Keratinocyte (primary cell): ENCODE measurements around the gene PTPRD. TPM values are rescaled to one million over a fixed set of nuclear protein-coding genes. Genes with fewer than 3 reads are reported as not detected.

Experiments used
- DNase-seq: peaks from one replicate; pipeline ENCODE4 v3.0.0-alpha.2; 2011; ENCODE audit warnings: low read depth, missing footprints, low spot score
- FAIRE-seq: peaks from 2 replicates; lab custom pipeline; 2011; peaks lifted over from hg19 to GRCh38; lab: Jason Lieb, UNC
- H2AFZ ChIP-seq: 2 replicates; pipeline ENCODE4 v1.6.0; 2012; ENCODE audit warnings: low read length, control low read depth, inconsistent platforms; ENCODE audit not compliant: control insufficient read depth
- H3K27ac ChIP-seq: 2 replicates; pipeline ENCODE4 v1.5.1; 2011; ENCODE audit warnings: low read length; ENCODE audit not compliant: control insufficient read depth, insufficient read depth
- H3K27me3 ChIP-seq: 3 replicates; pipeline ENCODE4 v1.6.0; 2011; ENCODE audit warnings: low read length; ENCODE audit not compliant: control insufficient read depth, insufficient read depth; ENCODE audit errors: extremely low read depth
- H3K36me3 ChIP-seq, 2 experiments: 2 replicates in 1 of 2; 3 replicates in 1 of 2; pipeline ENCODE4 v1.5.1; 2011; ENCODE audit warnings: low read length in 2 of 2, mild to moderate bottlenecking in 1 of 2; ENCODE audit not compliant: control insufficient read depth in 2 of 2, insufficient read depth in 2 of 2; ENCODE audit errors: extremely low read depth in 1 of 2
- H3K4me1 ChIP-seq: 3 replicates; pipeline ENCODE4 v1.5.1; 2011; ENCODE audit warnings: low read length; ENCODE audit not compliant: control insufficient read depth, insufficient read depth; ENCODE audit errors: extremely low read depth
- H3K4me2 ChIP-seq: 3 replicates; pipeline ENCODE4 v1.6.0; 2011; ENCODE audit warnings: low read depth, low read length; ENCODE audit not compliant: control insufficient read depth, insufficient read depth; ENCODE audit errors: extremely low read depth
- H3K4me3 ChIP-seq, 3 experiments: fragments of 200-600 bp in 1 of 3; sonication (generic) in 1 of 3; 2 replicates in 2 of 3; 3 replicates in 1 of 3; pipeline ENCODE4 v1.5.1; 2011 to 2016; ENCODE audit warnings: low read length in 3 of 3, mild to moderate bottlenecking in 3 of 3, control low read depth in 2 of 3, inconsistent platforms in 1 of 3, low read depth in 1 of 3, mixed read lengths in 1 of 3, mixed run types in 1 of 3, moderate library complexity in 1 of 3; ENCODE audit not compliant: control insufficient read depth in 2 of 3, insufficient read depth in 2 of 3; ENCODE audit errors: extremely low read depth in 1 of 3
- H3K79me2 ChIP-seq: 2 replicates; pipeline ENCODE4 v1.6.0; 2012; ENCODE audit warnings: low read length; ENCODE audit not compliant: control insufficient read depth, insufficient read depth
- H3K9ac ChIP-seq: 3 replicates; pipeline ENCODE4 v1.6.0; 2011; ENCODE audit warnings: low read length; ENCODE audit not compliant: control insufficient read depth, insufficient read depth; ENCODE audit errors: extremely low read depth
- H3K9me1 ChIP-seq: 3 replicates; pipeline ENCODE4 v1.6.0; 2011; ENCODE audit warnings: low read length; ENCODE audit not compliant: control insufficient read depth, insufficient read depth; ENCODE audit errors: extremely low read depth
- H3K9me3 ChIP-seq: 2 replicates; pipeline ENCODE4 v1.5.1; 2012; ENCODE audit warnings: low read depth, low read length; ENCODE audit not compliant: control insufficient read depth
- H4K20me1 ChIP-seq: 3 replicates; pipeline ENCODE4 v1.6.0; 2011; ENCODE audit warnings: low read length; ENCODE audit not compliant: control insufficient read depth, insufficient read depth; ENCODE audit errors: extremely low read depth
- CTCF ChIP-seq, 3 experiments: IDR thresholded peaks in 1 of 3; conservative IDR thresholded peaks in 1 of 3; optimal IDR thresholded peaks in 1 of 3; 2 replicates in 2 of 3; 3 replicates in 1 of 3; pipeline versions ENCODE3 to v1.5.1; 2011; ENCODE audit warnings: low read length in 3 of 3, mild to moderate bottlenecking in 3 of 3, moderate library complexity in 2 of 3, control low read depth in 1 of 3, inconsistent platforms in 1 of 3; ENCODE audit not compliant: insufficient read depth in 2 of 3; ENCODE audit errors: extremely low read depth in 1 of 3
- EZH2 ChIP-seq: IDR thresholded peaks from one replicate; pipeline ENCODE4 v1.6.1; 2012; ENCODE audit warnings: inconsistent platforms, mild to moderate bottlenecking, low read length, moderate library complexity
- dilution Hi-C: fragments of 300-500 bp; cut with MboI; formaldehyde crosslinking; loops from one replicate; pipeline ENCODE4 v1.7.0; 2020; ENCODE audit warnings: low sequenced_read_pairs; ENCODE audit not compliant: extremely low pct_ligation_motif_present
- polyA plus RNA-seq, 5 experiments: library from polyadenylated mRNA; depleted of rRNA in 3 of 5; stranded (reverse) in 3 of 5; stranded (forward) in 1 of 5; unstranded in 1 of 5; fragments of >200 nt; gene quantifications; 1 replicate in 1 of 5; 2 replicates in 3 of 5; 3 replicates in 1 of 5; pipeline versions ENCODE4 v1.2.1 to v1.2.3, GENCODE V29; 2011 to 2012; ENCODE audit warnings: missing spikeins in 2 of 5, low read depth in 1 of 5, low replicate concordance in 1 of 5

Gene PTPRD
- polyA plus RNA-seq, 1 donor (not counting 4 experiments of a cell fraction or from before 2014, with no cell fraction given): 0.10 TPM

- dilution Hi-C loops: no loop called here
- H3K36me3 ChIP-seq: no peaks in the 10 kb centered on the region
- no peak overlapping the region for H3K27ac ChIP-seq
- no peaks in the 10 kb centered on the region for H3K27me3 ChIP-seq
- no peak overlapping the region for H3K9ac ChIP-seq
- H3K4me3 ChIP-seq: no peak overlapping the region
- no peak for FAIRE-seq
- TF ChIP-seq EZH2 (no peak), CTCF (optimal IDR thresholded peaks at IDR 0.05 in 1 of 3, IDR thresholded peaks at IDR 0.05 in 1 of 3, conservative IDR thresholded peaks at IDR 0.05 in 1 of 3; ENCODE audit: extremely low read depth in 1 of 3, insufficient read depth in 2 of 3, low read length in 3 of 3) (no peak)
- H3K4me1 ChIP-seq: no peaks in the 10 kb centered on the region
- DNase-seq: no peak
- H3K4me2 ChIP-seq: no peak overlapping the region
- no peaks in the 10 kb centered on the region for H3K9me3 ChIP-seq
- H3K79me2 ChIP-seq: no peaks in the 10 kb centered on the region
- H2AFZ ChIP-seq: no peak overlapping the region
- H4K20me1 ChIP-seq: no peaks in the 10 kb centered on the region
- no peaks in the 10 kb centered on the region for H3K9me1 ChIP-seq
Observed at GRCh38 chr9:9557804-9558334, 1054.9 kb downstream of the PTPRD start.

- H3K27me3 ChIP-seq: no peaks in the 10 kb centered on the region
- H4K20me1 ChIP-seq: no peaks in the 10 kb centered on the region
- no peak overlapping the region for H3K9ac ChIP-seq
- no peaks in the 10 kb centered on the region for H3K9me1 ChIP-seq
- no peaks in the 10 kb centered on the region for H3K79me2 ChIP-seq
- H3K4me2 ChIP-seq: no peak overlapping the region
- H3K9me3 ChIP-seq: no peaks in the 10 kb centered on the region
- no peak for DNase-seq
- TF ChIP-seq EZH2 (no peak), CTCF (optimal IDR thresholded peaks at IDR 0.05 in 1 of 3, IDR thresholded peaks at IDR 0.05 in 1 of 3, conservative IDR thresholded peaks at IDR 0.05 in 1 of 3; ENCODE audit: extremely low read depth in 1 of 3, insufficient read depth in 2 of 3, low read length in 3 of 3) (no peak)
- no peak overlapping the region for H2AFZ ChIP-seq
- no peak for FAIRE-seq
- H3K4me3 ChIP-seq: no peak overlapping the region
- no peaks in the 10 kb centered on the region for H3K4me1 ChIP-seq
- dilution Hi-C loops: no loop called here
- H3K36me3 ChIP-seq: no peaks in the 10 kb centered on the region
- no peak overlapping the region for H3K27ac ChIP-seq
Observed at GRCh38 chr9:9556865-9557803, 1055.7 kb downstream of the PTPRD start.
